T-helper 1 cell (primary cell): Measurements from ENCODE around the gene SMYD3.

ENCODE experiments used
- DNase-seq, 5 donors: peaks; one replicate each; pipeline ENCODE4 v3.0.0-alpha.2; 2012 to 2020

The SMYD3 gene

GRCh38 chr1:246462986-246463385, 44.1 kb downstream of the SMYD3 start:
- DNase-seq: no peak

- DNase-seq: no peak
Measured at GRCh38 chr1:246460406-246460805, 46.7 kb downstream of the SMYD3 start.

- no peak for DNase-seq
Measured at GRCh38 chr1:246459221-246459620, 47.9 kb downstream of the SMYD3 start.

GRCh38 chr1:246455476-246455875, 51.6 kb downstream of the SMYD3 start:
- no peak for DNase-seq

- DNase-seq: no peak
Measured at GRCh38 chr1:246454655-246455054, 52.4 kb downstream of the SMYD3 start.

- peak in 1 of 5 donors; percentile 8 for DNase-seq
Measured at GRCh38 chr1:246450611-246451251, 56.3 kb downstream of the SMYD3 start.

- DNase-seq: no peak
Measured at GRCh38 chr1:246448373-246448772, 58.7 kb downstream of the SMYD3 start.

- DNase-seq: no peak
Measured at GRCh38 chr1:246447501-246447900, 59.6 kb downstream of the SMYD3 start.

- no peak for DNase-seq
Measured at GRCh38 chr1:246445503-246445902, 61.6 kb downstream of the SMYD3 start.

- no peak for DNase-seq
Measured at GRCh38 chr1:246444617-246445016, 62.5 kb downstream of the SMYD3 start.

- DNase-seq: no peak
Measured at GRCh38 chr1:246437961-246438360, 69.1 kb downstream of the SMYD3 start.

- DNase-seq: no peak
Measured at GRCh38 chr1:246435421-246436041, 71.5 kb downstream of the SMYD3 start.

- no peak for DNase-seq
Measured at GRCh38 chr1:246434335-246434734, 72.7 kb downstream of the SMYD3 start.

- peak in 1 of 5 donors; percentile 80 for DNase-seq
Measured at GRCh38 chr1:246428542-246429308, 78.4 kb downstream of the SMYD3 start.

- no peak for DNase-seq
Measured at GRCh38 chr1:246427611-246428010, 79.5 kb downstream of the SMYD3 start.

- no peak for DNase-seq
Measured at GRCh38 chr1:246425895-246426294, 81.2 kb downstream of the SMYD3 start.

GRCh38 chr1:246425139-246425794, 81.8 kb downstream of the SMYD3 start:
- DNase-seq: no peak

- no peak for DNase-seq
Measured at GRCh38 chr1:246420300-246420699, 86.8 kb downstream of the SMYD3 start.

GRCh38 chr1:246418565-246419312, 88.3 kb downstream of the SMYD3 start:
- DNase-seq: no peak

GRCh38 chr1:246417813-246418564, 89.1 kb downstream of the SMYD3 start:
- DNase-seq: no peak

GRCh38 chr1:246417152-246417812, 89.8 kb downstream of the SMYD3 start:
- no peak for DNase-seq
